GM13977 (cell line): Measurements from ENCODE around the gene PI4K2A.
"Not testable (repeated sequence)": the region's sequence is repeated elsewhere in the genome, so short reads cannot be mapped to it uniquely, and the experiment has no call there.

Experiments used
- DNase-seq: peaks from one replicate; pipeline ENCODE4 v3.0.0; 2012; ENCODE audit warnings: low spot score
- CTCF ChIP-seq: IDR thresholded peaks from 2 replicates; pipeline ENCODE4 v1.5.1; 2012; ENCODE audit warnings: mild to moderate bottlenecking, control low read depth; ENCODE audit not compliant: insufficient read depth; ENCODE audit errors: extremely low read depth, missing control alignments
- in situ Hi-C: fragments of 300-500 bp; cut with MboI; formaldehyde crosslinking; loops from one replicate; pipeline ENCODE4 v1.12.0; 2022; ENCODE audit warnings: low sequenced_read_pairs, low pct_unique_long_range_greater_than_20kb, mixed read lengths, inconsistent platforms; ENCODE audit not compliant: unreplicated experiment

Gene PI4K2A

DNA sequence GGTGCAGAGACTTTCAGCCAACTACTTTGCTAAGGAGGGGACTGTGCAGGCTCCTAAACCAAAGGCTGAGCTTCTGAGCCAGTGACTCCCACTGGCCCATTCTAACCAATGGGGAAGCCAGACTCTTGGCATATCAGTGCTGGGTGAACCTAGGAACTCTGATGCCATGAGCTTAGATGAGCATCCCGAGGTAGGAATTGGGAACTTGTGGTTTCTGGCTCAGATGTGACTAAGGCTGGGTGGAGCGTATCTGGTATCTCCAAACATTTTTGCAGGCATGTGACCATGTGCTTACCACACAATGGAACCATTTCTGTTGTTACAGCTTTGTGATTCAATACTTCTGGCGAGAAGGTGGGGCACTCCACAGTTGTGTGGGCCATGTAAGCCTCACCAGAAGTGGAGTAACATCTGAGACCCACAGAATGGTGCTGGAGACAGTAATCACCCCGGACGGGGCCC is 49.1 kb downstream of the PI4K2A start:
- in situ Hi-C loops: no loop called here

GRCh38 chr10:97690133-97690532 is 49.7 kb downstream of the PI4K2A start:
- in situ Hi-C loops: no loop called here
- TF ChIP-seq CTCF: no peak
- no peak for DNase-seq

More for the DNA sequence above, 49.1 kb downstream of the PI4K2A start:
- no peak for DNase-seq
- no peak for TF ChIP-seq CTCF

- in situ Hi-C loops: not testable (repeated sequence)
Measured at GRCh38 chr10:97698072-97698655, 57.7 kb downstream of the PI4K2A start.

GRCh38 chr10:97701438-97702069 is 61.1 kb downstream of the PI4K2A start:
- peak; percentile 88 for TF ChIP-seq CTCF
- DNase-seq: peak; percentile 80
- in situ Hi-C loops: no loop called here

More at GRCh38 chr10:97698072-97698655, 57.7 kb downstream of the PI4K2A start:
- not testable (repeated sequence) for DNase-seq

DNA sequence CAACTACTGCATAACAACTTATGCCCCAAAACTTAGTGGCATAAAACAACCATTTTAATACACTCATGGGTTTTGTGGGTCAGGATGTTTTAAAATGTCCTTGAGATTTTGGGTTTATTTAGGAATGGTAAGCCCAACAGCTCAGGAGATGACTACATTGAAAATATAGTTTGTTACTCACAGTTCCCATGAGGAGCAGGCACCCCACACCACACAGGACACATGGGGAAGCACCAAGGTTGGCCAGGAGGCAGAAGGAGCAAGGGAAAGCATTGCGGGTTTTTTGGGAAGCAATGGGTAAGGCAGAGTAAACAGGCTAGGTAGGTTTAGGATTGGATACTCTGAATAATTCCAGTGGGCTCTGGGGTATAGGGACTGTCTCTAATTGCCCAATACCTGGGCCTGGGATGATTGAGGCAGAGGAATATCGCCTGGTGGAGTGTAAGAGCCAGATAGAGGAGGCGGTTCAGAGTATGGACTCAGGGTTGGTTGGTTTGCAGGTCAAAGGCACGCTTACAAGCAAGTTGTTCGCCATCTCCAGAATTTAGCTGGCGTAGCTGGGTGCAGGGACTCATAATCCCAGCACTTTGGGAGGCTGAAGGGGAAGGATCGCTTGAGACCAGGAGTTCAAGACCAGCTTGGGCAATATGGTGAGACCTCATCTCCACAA is 63.1 kb downstream of the PI4K2A start:
- DNase-seq: no peak
- in situ Hi-C loops: no loop called here
- no peak for TF ChIP-seq CTCF

DNA sequence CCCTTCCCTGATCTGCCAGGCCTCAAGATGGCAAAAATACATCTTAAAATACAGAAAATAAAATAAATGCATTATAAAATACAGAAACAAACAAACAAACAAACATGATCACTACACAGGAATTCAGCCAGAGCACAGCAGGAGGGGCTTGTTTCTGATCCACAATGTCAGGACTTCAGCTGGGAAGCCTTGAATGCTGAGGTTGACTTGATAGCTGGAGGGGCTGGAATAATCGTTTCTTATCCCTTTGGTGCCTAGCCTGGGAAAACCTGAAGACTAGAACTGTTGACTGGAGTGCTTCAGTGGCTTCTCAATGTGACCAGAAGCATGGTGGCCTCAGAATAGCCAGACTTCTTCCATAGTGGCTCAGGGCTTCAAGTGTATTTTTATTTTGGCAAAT is 63.9 kb downstream of the PI4K2A start:
- in situ Hi-C loops: no loop called here
- no peak for DNase-seq
- TF ChIP-seq CTCF: no peak

DNA sequence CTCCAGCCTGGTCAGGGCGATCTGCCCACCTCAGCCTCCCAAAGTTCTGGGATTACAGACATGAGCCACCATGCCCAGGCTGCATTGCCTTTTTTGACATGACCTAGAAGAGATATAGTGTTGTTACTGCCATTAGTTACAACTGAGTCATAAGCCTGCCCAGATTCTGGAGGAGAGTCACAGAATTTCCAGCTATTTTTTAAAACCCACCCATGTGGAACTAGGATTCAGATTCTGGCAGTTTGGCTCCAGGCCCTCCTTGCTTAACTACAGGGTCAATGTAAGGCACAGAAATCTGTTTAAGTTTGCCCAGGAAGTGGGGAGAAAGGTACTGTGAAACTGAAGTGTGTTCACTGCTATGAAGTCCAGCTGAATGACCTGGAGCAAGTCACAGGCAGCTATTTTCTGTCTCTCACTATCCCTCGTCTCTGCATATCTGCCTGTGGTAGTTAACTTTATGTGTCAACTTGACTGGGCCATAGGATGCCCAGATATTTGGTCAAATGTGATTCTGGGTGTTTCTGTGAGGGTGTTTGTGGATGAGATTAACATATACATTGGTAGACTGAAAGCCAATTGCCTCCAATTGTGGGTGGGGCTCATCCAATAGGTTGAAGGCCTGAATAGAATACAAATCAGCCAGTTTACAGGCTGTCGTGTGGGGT is 64.7 kb downstream of the PI4K2A start:
- in situ Hi-C loops: no loop called here
- DNase-seq: no peak
- TF ChIP-seq CTCF: no peak
